B cell (primary cell): ENCODE measurements around the gene PALD1. TPM values are rescaled to one million over a fixed set of nuclear protein-coding genes. Genes with fewer than 3 reads are reported as not detected.

Source experiments
- ATAC-seq: fragments of 200-7000 bp; cut with Tn5 transposase; one replicate; pipeline ENCODE4 v1.10.0; 2021; ENCODE audit warnings: low read depth, mild to moderate bottlenecking, moderate number of reproducible peaks, moderate library complexity
- CTCF ChIA-PET: fragments of 350-600 bp; sonication (Branson Sonifier 250); formaldehyde crosslinking; loops from one replicate; lab custom pipeline; 2021; ENCODE audit warnings: antibody characterized with exemption, inconsistent platforms; lab: Charles Lee
- POLR2A ChIA-PET: fragments of 350-600 bp; sonication (Branson Sonifier 250); formaldehyde crosslinking; loops from one replicate; lab custom pipeline; 2021; ENCODE audit warnings: antibody characterized with exemption; lab: Charles Lee
- DNase-seq: peaks from one replicate; pipeline ENCODE4 v3.0.0; 2013
- H2AFZ ChIP-seq: 2 replicates; pipeline ENCODE4 v1.6.1; 2012; ENCODE audit warnings: mild to moderate bottlenecking, low read depth, low read length; ENCODE audit not compliant: insufficient read depth, poor library complexity, severe bottlenecking
- H3K27ac ChIP-seq, 2 donors: 1 replicate in 1 of 2; 2 replicates in 1 of 2; pipeline ENCODE4 v1.5.1; 2012 to 2013; ENCODE audit warnings: low read length in 2 of 2, mild to moderate bottlenecking in 2 of 2, moderate library complexity in 1 of 2
- H3K27me3 ChIP-seq, 4 experiments: fragments of 200-600 bp in 1 of 4; sonication (generic) in 1 of 4; replicated peaks in 1 of 4; 1 replicate in 2 of 4; 2 replicates in 2 of 4; pipeline versions ENCODE4 v1.6.1 to v1.7.0; 2013 to 2016; ENCODE audit warnings: low read length in 3 of 4, mild to moderate bottlenecking in 2 of 4, mixed read lengths in 1 of 4, moderate library complexity in 1 of 4; ENCODE audit not compliant: insufficient read depth in 4 of 4, control insufficient read depth in 3 of 4; ENCODE audit errors: control extremely low read depth in 1 of 4
- H3K36me3 ChIP-seq, 2 experiments: replicated peaks in 1 of 2; 1 replicate in 1 of 2; 2 replicates in 1 of 2; pipeline versions ENCODE4 v1.6.1 to v1.7.1; 2013; ENCODE audit warnings: low read length in 1 of 2; ENCODE audit not compliant: insufficient read depth in 2 of 2, control insufficient read depth in 1 of 2; ENCODE audit errors: control extremely low read depth in 1 of 2, extremely low read depth in 1 of 2
- H3K4me1 ChIP-seq, 2 donors: fragments of 200-600 bp in 1 of 2; sonication (generic) in 1 of 2; 1 replicate in 1 of 2; 2 replicates in 1 of 2; pipeline versions ENCODE4 v1.5.1 to v1.6.1; 2013 to 2017; ENCODE audit warnings: low read length in 2 of 2; ENCODE audit not compliant: control insufficient read depth in 2 of 2, insufficient read depth in 2 of 2
- H3K4me2 ChIP-seq: replicated peaks from 2 replicates; pipeline ENCODE3; 2012; ENCODE audit warnings: mild to moderate bottlenecking, low read depth, low read length; ENCODE audit not compliant: poor library complexity, severe bottlenecking
- H3K4me3 ChIP-seq, 5 experiments: fragments of 200-600 bp in 1 of 5; sonication (generic) in 1 of 5; 1 replicate in 3 of 5; 2 replicates in 2 of 5; pipeline versions ENCODE4 v1.5.1 to v1.7.0; 2011 to 2016; ENCODE audit warnings: low read length in 4 of 5, mild to moderate bottlenecking in 4 of 5, low read depth in 2 of 5, control low read depth in 1 of 5, moderate library complexity in 1 of 5; ENCODE audit not compliant: insufficient read depth in 1 of 5; ENCODE audit errors: control extremely low read depth in 1 of 5, extremely low read depth in 1 of 5
- H3K79me2 ChIP-seq: fragments of 200-600 bp; sonication (generic); one replicate; pipeline ENCODE4 v1.6.0; 2016; ENCODE audit warnings: low read length; ENCODE audit not compliant: control insufficient read depth, insufficient read depth
- H3K9ac ChIP-seq: fragments of 200-600 bp; sonication (generic); 2 replicates; pipeline ENCODE4 v1.6.1; 2017; ENCODE audit warnings: mild to moderate bottlenecking, low read length, moderate library complexity
- H3K9me3 ChIP-seq, 3 donors: one replicate each; pipeline versions ENCODE4 v1.6.1 to v1.7.1; 2013; ENCODE audit warnings: low read length in 2 of 3; ENCODE audit not compliant: control insufficient read depth in 2 of 3, insufficient read depth in 1 of 3; ENCODE audit errors: control extremely low read depth in 1 of 3
- H4K20me1 ChIP-seq: 2 replicates; pipeline ENCODE4 v1.6.0; 2012; ENCODE audit warnings: mild to moderate bottlenecking, low read length; ENCODE audit not compliant: insufficient read depth, control insufficient read depth, poor library complexity, severe bottlenecking
- H3K27ac Mint-ChIP-seq: one replicate; pipeline ENCODE4 v1.8.0; 2021; ENCODE audit warnings: mixed read lengths
- H3K27me3 Mint-ChIP-seq: one replicate; pipeline ENCODE4 v1.8.0; 2021; ENCODE audit warnings: mixed read lengths
- H3K4me1 Mint-ChIP-seq: one replicate; pipeline ENCODE4 v1.8.0; 2021; ENCODE audit warnings: mixed read lengths
- H3K4me3 Mint-ChIP-seq: one replicate; pipeline ENCODE4 v1.8.0; 2021; ENCODE audit warnings: mixed read lengths
- H3K9me3 Mint-ChIP-seq: one replicate; pipeline ENCODE4 v1.8.0; 2022; ENCODE audit warnings: mixed read lengths; ENCODE audit not compliant: insufficient read depth
- EZH2 ChIP-seq: IDR thresholded peaks from 2 replicates; pipeline ENCODE4 v1.6.1; 2012; ENCODE audit warnings: borderline replicate concordance, low read depth, mild to moderate bottlenecking, moderate library complexity, low read length; ENCODE audit not compliant: insufficient read depth, poor library complexity, severe bottlenecking
- whole genome bisulfite sequencing: methylation state at CpG from one replicate; pipeline ENCODE4 v1.1.5; 2013; ENCODE audit warnings: missing lambda C conversion rate; ENCODE audit not compliant: insufficient coverage; 5-methylcytosine and 5-hydroxymethylcytosine counted together
- intact Hi-C: fragments of 100-400 bp; cut with micrococcal nuclease; formaldehyde crosslinking; loops from one replicate; pipeline ENCODE4 v1.10.0; 2022
- polyA plus RNA-seq: library from polyadenylated mRNA; depleted of rRNA; stranded (reverse); fragments of >200 nt; gene quantifications from 2 replicates; pipeline ENCODE4 v1.2.3, GENCODE V29; 2012
- total RNA-seq, 2 donors: library from RNA; stranded (reverse); fragments of 120-200 nt in 1 of 2; gene quantifications; 1 replicate in 1 of 2; 2 replicates in 1 of 2; pipeline versions ENCODE4 v1.2.3 to v1.2.4, GENCODE V29; 2013 to 2022
- TF ChIP-seq, protein P1 (sequence below): fragments of 200-600 bp; IDR thresholded peaks from one replicate; pipeline ENCODE4 v1.8.0; 2022; ENCODE audit warnings: antibody characterized with exemption, mild to moderate bottlenecking

Gene PALD1
- total and polyA plus RNA-seq, 2 donors (not counting 1 experiment from before 2014, with no cell fraction given): 2.2 to 2.8 TPM

DNA sequence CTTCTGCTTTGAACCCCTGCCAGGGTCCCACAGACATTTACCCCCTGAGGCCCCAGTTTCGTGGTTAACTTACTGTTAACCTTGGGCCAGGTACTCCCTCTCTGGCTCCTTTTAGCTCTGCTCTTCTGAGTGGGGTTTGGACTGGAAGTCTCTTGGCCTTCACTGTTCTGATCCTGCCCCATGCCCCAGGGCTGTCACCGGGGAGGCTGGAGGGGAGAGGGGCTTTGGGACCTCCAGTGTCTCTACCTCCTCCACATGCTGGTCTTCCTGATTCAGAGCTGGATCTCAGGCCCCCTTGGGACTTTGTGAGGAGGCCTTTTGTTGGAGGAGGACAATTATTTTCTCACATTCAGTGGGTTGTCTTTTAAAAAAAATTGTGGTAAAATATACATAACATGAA is 12.7 kb upstream of the PALD1 start:
- CTCF ChIA-PET: interaction anchor here (0.7 to 6.3 kb wide), 4 partner anchors 42 to 244 kb away, joined by 3 to 162 read pairs (median 4); no protein-coding TSS in a partner anchor
- ATAC-seq (no peak), DNase-seq (no peak)
- Histone ChIP-seq H3K79me2 (no peaks in the 10 kb centered on the region), H3K4me3 (no peak overlapping the region), H3K9ac (no peak overlapping the region), H3K4me1 (no peaks in the 10 kb centered on the region), H2AFZ (no peak overlapping the region), H3K4me2 (no peak overlapping the region), H3K9me3 (no peaks in the 10 kb centered on the region), H3K27ac (no peak overlapping the region), H4K20me1 (no peaks in the 10 kb centered on the region), H3K36me3 (no peaks in the 10 kb centered on the region), H3K27me3 (no peaks in the 10 kb centered on the region)
- Mint-ChIP-seq H3K27ac (no peak overlapping the region), H3K27me3 (peaks cover 5% of the 10 kb centered on the region), H3K4me3 (no peak overlapping the region), H3K4me1 (peaks cover 3% of the 10 kb centered on the region), H3K9me3 (no peaks in the 10 kb centered on the region)
- intact Hi-C loops: no loop called here
- POLR2A ChIA-PET: interaction anchor here (0.8 kb wide), 1 partner anchor 457 kb away, joined by 3 read pairs; no protein-coding TSS in a partner anchor
- 93% methylated on average over 2 of the region's 2 CpGs for WGBS
- TF ChIP-seq EZH2: no peak
- TF ChIP-seq, protein P1, sequence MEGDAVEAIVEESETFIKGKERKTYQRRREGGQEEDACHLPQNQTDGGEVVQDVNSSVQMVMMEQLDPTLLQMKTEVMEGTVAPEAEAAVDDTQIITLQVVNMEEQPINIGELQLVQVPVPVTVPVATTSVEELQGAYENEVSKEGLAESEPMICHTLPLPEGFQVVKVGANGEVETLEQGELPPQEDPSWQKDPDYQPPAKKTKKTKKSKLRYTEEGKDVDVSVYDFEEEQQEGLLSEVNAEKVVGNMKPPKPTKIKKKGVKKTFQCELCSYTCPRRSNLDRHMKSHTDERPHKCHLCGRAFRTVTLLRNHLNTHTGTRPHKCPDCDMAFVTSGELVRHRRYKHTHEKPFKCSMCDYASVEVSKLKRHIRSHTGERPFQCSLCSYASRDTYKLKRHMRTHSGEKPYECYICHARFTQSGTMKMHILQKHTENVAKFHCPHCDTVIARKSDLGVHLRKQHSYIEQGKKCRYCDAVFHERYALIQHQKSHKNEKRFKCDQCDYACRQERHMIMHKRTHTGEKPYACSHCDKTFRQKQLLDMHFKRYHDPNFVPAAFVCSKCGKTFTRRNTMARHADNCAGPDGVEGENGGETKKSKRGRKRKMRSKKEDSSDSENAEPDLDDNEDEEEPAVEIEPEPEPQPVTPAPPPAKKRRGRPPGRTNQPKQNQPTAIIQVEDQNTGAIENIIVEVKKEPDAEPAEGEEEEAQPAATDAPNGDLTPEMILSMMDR: no peak

DNA sequence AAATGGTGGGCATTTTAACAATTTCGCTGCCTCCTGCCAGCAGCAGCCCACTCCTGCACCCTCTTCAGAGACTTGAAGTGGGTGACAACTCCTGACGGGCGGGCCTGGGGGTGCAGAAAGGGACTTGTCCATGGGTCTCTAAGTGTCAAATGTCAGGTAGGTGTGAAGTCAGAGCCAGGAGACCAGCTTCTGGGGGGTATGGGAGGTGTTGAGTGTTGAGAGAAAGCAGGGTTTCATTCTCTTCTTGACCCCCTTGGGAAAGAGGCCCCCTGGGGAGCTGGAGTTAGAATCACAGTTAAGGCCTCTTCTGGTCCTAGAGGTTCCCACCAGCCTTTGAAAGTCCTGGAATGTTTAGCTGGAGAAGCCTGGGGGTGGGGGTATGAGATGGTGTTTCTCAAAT is 11.6 kb upstream of the PALD1 start:
- ATAC-seq: no peak
- intact Hi-C loops: no loop called here
- no peak for TF ChIP-seq EZH2
- TF ChIP-seq, protein P1: no peak
- Histone ChIP-seq H3K4me3 (no peak overlapping the region), H3K4me1 (no peaks in the 10 kb centered on the region), H3K9me3 (no peaks in the 10 kb centered on the region), H3K27ac (no peak overlapping the region), H3K9ac (no peak overlapping the region), H2AFZ (no peak overlapping the region), H3K36me3 (no peaks in the 10 kb centered on the region), H4K20me1 (no peaks in the 10 kb centered on the region), H3K79me2 (no peaks in the 10 kb centered on the region), H3K4me2 (no peak overlapping the region), H3K27me3 (no peaks in the 10 kb centered on the region)
- DNase-seq: no peak
- 80% methylated on average over 2 of the region's 3 CpGs for WGBS
- no peak overlapping the region for H3K27ac Mint-ChIP-seq
- no peak overlapping the region for H3K4me3 Mint-ChIP-seq
- H3K27me3 Mint-ChIP-seq: no peaks in the 10 kb centered on the region
- no peaks in the 10 kb centered on the region for H3K4me1 Mint-ChIP-seq
- H3K9me3 Mint-ChIP-seq: no peaks in the 10 kb centered on the region
- CTCF ChIA-PET: interaction anchor here (1.8 kb wide), 1 partner anchor 245 kb away, joined by 4 read pairs; no protein-coding TSS in a partner anchor
- POLR2A ChIA-PET: no interaction called here
